ENCODE data around the gene DUSP5. TPM values are rescaled to one million over a fixed set of nuclear protein-coding genes. Genes with fewer than 3 reads are reported as not detected.

The DUSP5 gene
- total RNA-seq, 4 donors from 2014 or later: 6.2 to 16.0 (median 6.6) TPM

- Histone ChIP-seq H3K36me3 (peaks cover 0 to 3% (median 0%) of the 10 kb centered on the region in 4 donors), H3K4me1 (no peaks in the 10 kb centered on the region), H3K27me3 (no peaks in the 10 kb centered on the region), H3K27ac (no peak overlapping the region), H3K4me3 (no peak overlapping the region), H3K9me3 (no peaks in the 10 kb centered on the region)
- DNase-seq: no peak
- 76 to 80% methylated on average over 2 to 5 of the region's 5 CpGs for WGBS, 2 donors (ENCODE audit: low coverage in 1 of 2)
- in situ Hi-C loops (cut with MboI; ENCODE audit: low pct_ligation_motif_present in 1 of 4, low pct_unique_long_range_greater_than_20kb in 1 of 4, low sequenced_read_pairs in 3 of 4) (no loop called here), intact Hi-C loops (cut with DNase I; ENCODE audit: low total_unique reads) (no loop called here)
- TF ChIP-seq POLR2AphosphoS5 (IDR thresholded peaks at IDR 0.05): no peak
- TF ChIP-seq EP300 (IDR thresholded peaks at IDR 0.05; ENCODE audit: low read depth): no peak
- no peak for TF ChIP-seq CTCF (IDR thresholded peaks at IDR 0.05)
- TF ChIP-seq POLR2A (IDR thresholded peaks at IDR 0.05): no peak
Measured at GRCh38 chr10:110512461-110513187, 14.9 kb downstream of the DUSP5 start.

DNA sequence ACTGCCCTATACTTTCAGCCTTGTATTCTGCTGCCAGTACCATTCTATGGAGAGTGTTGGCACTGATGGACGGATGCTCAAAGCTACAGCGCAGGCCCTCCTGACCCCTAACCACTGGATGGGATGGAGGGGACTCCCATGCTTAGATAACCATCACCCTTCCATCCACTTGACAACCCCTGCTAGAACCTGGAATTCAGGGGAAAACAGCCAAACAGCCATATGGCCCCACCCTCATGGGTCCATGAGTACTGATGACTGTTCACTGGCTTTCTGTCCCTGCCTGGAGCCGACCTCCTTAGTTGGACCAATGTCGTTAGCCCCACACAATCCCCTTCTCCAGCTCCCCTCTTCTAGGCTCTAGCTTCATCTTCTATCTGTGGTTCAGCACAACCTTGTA lies 16.2 kb downstream of the DUSP5 start:
- Histone ChIP-seq H3K4me3 (no peak overlapping the region), H3K4me1 (no peaks in the 10 kb centered on the region), H3K27me3 (no peaks in the 10 kb centered on the region), H3K27ac (no peak overlapping the region), H3K9me3 (no peaks in the 10 kb centered on the region), H3K36me3 (peaks cover 0 to 3% (median 0%) of the 10 kb centered on the region in 4 donors)
- intact Hi-C loops (cut with DNase I; ENCODE audit: low total_unique reads): no loop called here
- in situ Hi-C loops (cut with MboI; ENCODE audit: low pct_ligation_motif_present in 1 of 4, low pct_unique_long_range_greater_than_20kb in 1 of 4, low sequenced_read_pairs in 3 of 4): no loop called here
- DNase-seq: no peak
- TF ChIP-seq POLR2AphosphoS5 (IDR thresholded peaks at IDR 0.05) (no peak), POLR2A (IDR thresholded peaks at IDR 0.05) (no peak), CTCF (IDR thresholded peaks at IDR 0.05) (no peak), EP300 (IDR thresholded peaks at IDR 0.05; ENCODE audit: low read depth) (no peak)
- WGBS, 2 donors (ENCODE audit: low coverage in 1 of 2): 83 to 96% methylated on average over 2 to 4 of the region's 4 CpGs

GRCh38 chr10:110514848-110515247 lies 17.1 kb downstream of the DUSP5 start:
- H3K27me3 ChIP-seq: no peaks in the 10 kb centered on the region
- 91 to 100% methylated on average over 3 of the region's 3 CpGs for WGBS, 2 donors (ENCODE audit: low coverage in 1 of 2)
- no peak overlapping the region for H3K4me3 ChIP-seq
- no peaks in the 10 kb centered on the region for H3K4me1 ChIP-seq
- TF ChIP-seq POLR2A (IDR thresholded peaks at IDR 0.05) (no peak), EP300 (IDR thresholded peaks at IDR 0.05; ENCODE audit: low read depth) (no peak)
- H3K9me3 ChIP-seq: no peaks in the 10 kb centered on the region
- in situ Hi-C loops (cut with MboI; ENCODE audit: low pct_ligation_motif_present in 1 of 4, low pct_unique_long_range_greater_than_20kb in 1 of 4, low sequenced_read_pairs in 3 of 4) (no loop called here), intact Hi-C loops (cut with DNase I; ENCODE audit: low total_unique reads) (no loop called here)
- H3K27ac ChIP-seq: no peak overlapping the region
- DNase-seq: no peak
- peaks cover 0 to 3% (median 0%) of the 10 kb centered on the region in 4 donors for H3K36me3 ChIP-seq

DNA sequence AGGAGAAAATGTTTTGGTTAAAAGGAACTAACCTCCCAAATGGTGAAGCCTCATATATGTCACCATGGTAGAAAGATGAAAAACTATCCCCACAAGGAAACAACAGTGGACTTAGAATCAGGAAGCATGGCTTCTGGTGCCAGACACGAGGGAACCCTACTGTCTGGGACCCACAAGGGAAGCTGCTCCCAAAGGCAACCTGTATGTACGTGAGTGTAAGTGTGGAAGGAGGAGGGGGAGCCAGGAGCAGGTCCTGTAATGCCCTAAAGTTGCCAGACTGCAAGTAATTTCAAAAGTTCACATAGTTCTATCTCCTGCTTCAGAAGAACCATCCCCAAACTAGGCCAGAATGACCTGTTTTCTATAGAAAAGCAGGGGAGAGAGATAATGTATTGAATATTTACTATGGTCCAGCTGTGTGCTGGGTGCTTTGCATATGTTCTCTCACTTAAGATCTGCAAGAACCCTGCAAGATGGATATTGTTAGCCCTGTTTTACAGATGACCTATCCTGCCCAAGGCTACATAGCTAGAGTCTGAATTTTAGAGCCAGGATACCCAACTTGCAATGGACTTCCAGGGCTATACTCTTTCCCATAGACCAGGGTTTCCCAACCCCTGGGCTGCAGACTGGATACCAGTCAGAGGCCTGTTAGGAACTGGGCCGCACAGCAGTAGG lies 19.2 kb downstream of the DUSP5 start:
- Histone ChIP-seq H3K4me1 (no peaks in the 10 kb centered on the region), H3K9me3 (no peaks in the 10 kb centered on the region), H3K27me3 (no peaks in the 10 kb centered on the region), H3K4me3 (no peak overlapping the region), H3K36me3 (no peaks in the 10 kb centered on the region), H3K27ac (no peak overlapping the region)
- 65 to 73% methylated on average over 2 to 3 of the region's 3 CpGs for WGBS, 2 donors (ENCODE audit: low coverage in 1 of 2)
- in situ Hi-C loops (cut with MboI; ENCODE audit: low pct_ligation_motif_present in 1 of 4, low pct_unique_long_range_greater_than_20kb in 1 of 4, low sequenced_read_pairs in 3 of 4): no loop called here
- TF ChIP-seq EP300 (IDR thresholded peaks at IDR 0.05; ENCODE audit: low read depth) (no peak), POLR2A (IDR thresholded peaks at IDR 0.05) (no peak), POLR2AphosphoS5 (IDR thresholded peaks at IDR 0.05) (no peak), CTCF (IDR thresholded peaks at IDR 0.05) (no peak)
- intact Hi-C loops (cut with DNase I; ENCODE audit: low total_unique reads): no loop called here
- no peak for DNase-seq

Data from transverse colon (tissue), 4 donors.